K562 (cell line): ENCODE measurements around the gene SART3. TPM values are rescaled to one million over a fixed set of nuclear protein-coding genes. Genes with fewer than 3 reads are reported as not detected.

Source experiments
- ATAC-seq: fragments of 200-7000 bp; cut with Tn5 transposase; 3 replicates; pipeline ENCODE4 v1.9.1; 2020; ENCODE audit warnings: moderate library complexity
- BruUV-seq: library from RNA; stranded (reverse); fragments of 400-500 nt; replicated peaks from 2 replicates; lab custom pipeline; 2021; lab: Mats Ljungman, UMichigan
- CTCF ChIA-PET: fragments of 300-600 bp; formaldehyde crosslinking; extraction: SDS; loops from one replicate; lab custom pipeline; 2021; ENCODE audit warnings: low intra/inter-chr PET ratio; lab: Yijun Ruan, JAX
- POLR2A ChIA-PET: fragments of 300-600, 350-650 bp; sonication (Branson Sonifier 250); formaldehyde crosslinking; extraction: SDS; loops from one replicate; lab custom pipeline; 2021; ENCODE audit warnings: antibody characterized with exemption, inconsistent platforms; lab: Yijun Ruan, JAX
- DNase-seq, 4 experiments: peaks; one replicate each; pipeline versions ENCODE4 v3.0.0 to v3.0.0-alpha.2; 2011 to 2018; ENCODE audit warnings: low spot score in 3 of 4, mixed read lengths in 3 of 4; ENCODE audit errors: extremely low read depth in 1 of 4
- FAIRE-seq: peaks from 2 replicates; lab custom pipeline; 2011; peaks lifted over from hg19 to GRCh38; lab: Jason Lieb, UNC
- H2AFZ ChIP-seq: 2 replicates; pipeline ENCODE4 v1.6.0; 2011; ENCODE audit warnings: low read depth, low read length, control low read depth, inconsistent platforms
- H3K27ac ChIP-seq: fragments of 200-600 bp; 3 replicates; pipeline ENCODE4 v1.8.0; 2011; ENCODE audit warnings: low read depth, mild to moderate bottlenecking, control low read depth, inconsistent platforms, low read length, moderate library complexity, mixed read lengths; ENCODE audit errors: extremely low read depth
- H3K27me3 ChIP-seq, 2 experiments: fragments of 300-600 bp in 1 of 2; 2 replicates in 1 of 2; 3 replicates in 1 of 2; pipeline versions ENCODE4 v1.6.0 to v1.8.0; 2011; ENCODE audit warnings: inconsistent platforms in 2 of 2, low read length in 2 of 2, mild to moderate bottlenecking in 1 of 2, mixed read lengths in 1 of 2, moderate library complexity in 1 of 2; ENCODE audit not compliant: control insufficient read depth in 2 of 2, insufficient read depth in 2 of 2
- H3K36me3 ChIP-seq: fragments of 300-600 bp; 3 replicates; pipeline ENCODE4 v1.8.0; 2011; ENCODE audit warnings: mild to moderate bottlenecking, low read length, inconsistent platforms; ENCODE audit not compliant: control insufficient read depth, insufficient read depth
- H3K4me1 ChIP-seq, 2 experiments: fragments of 200-600 bp in 1 of 2; replicated peaks in 1 of 2; 2 replicates in 1 of 2; 3 replicates in 1 of 2; pipeline versions ENCODE4 v1.5.1 to v1.8.0; 2011; ENCODE audit warnings: inconsistent platforms in 2 of 2, low read length in 2 of 2, mild to moderate bottlenecking in 1 of 2, mixed read lengths in 1 of 2, moderate library complexity in 1 of 2; ENCODE audit not compliant: control insufficient read depth in 2 of 2, insufficient read depth in 2 of 2
- H3K4me2 ChIP-seq: 2 replicates; pipeline ENCODE4 v1.6.1; 2011; ENCODE audit warnings: low read length, control low read depth, inconsistent platforms, mixed read lengths; ENCODE audit not compliant: insufficient read depth
- H3K4me3 ChIP-seq: fragments of 200-600 bp; sonication (generic), shearing (Covaris generic); 2 replicates; pipeline ENCODE4 v1.5.1; 2016; ENCODE audit warnings: control low read depth, inconsistent platforms
- H3K79me2 ChIP-seq: fragments of 200-600 bp; 3 replicates; pipeline ENCODE4 v1.8.0; 2011; ENCODE audit warnings: low read length, inconsistent platforms; ENCODE audit not compliant: control insufficient read depth, insufficient read depth
- H3K9ac ChIP-seq, 2 experiments: 2 replicates each; pipeline versions ENCODE4 v1.6.0 to v1.6.1; 2011; ENCODE audit warnings: low read depth in 2 of 2, low read length in 2 of 2, control low read depth in 1 of 2, inconsistent platforms in 1 of 2, mild to moderate bottlenecking in 1 of 2, mixed read lengths in 1 of 2; ENCODE audit not compliant: insufficient read depth in 1 of 2
- H3K9me1 ChIP-seq: one replicate; pipeline ENCODE4 v1.6.0; 2011; ENCODE audit warnings: inconsistent platforms, mild to moderate bottlenecking, low read length, moderate library complexity; ENCODE audit not compliant: control insufficient read depth, insufficient read depth
- H3K9me3 ChIP-seq: replicated peaks from 2 replicates; pipeline ENCODE4 v1.5.1; 2011; ENCODE audit warnings: low read depth, low read length, inconsistent platforms; ENCODE audit not compliant: control insufficient read depth, insufficient read depth
- H4K20me1 ChIP-seq: replicated peaks from 2 replicates; pipeline ENCODE4 v1.6.1; 2011; ENCODE audit warnings: low read length, inconsistent platforms, mixed read lengths; ENCODE audit not compliant: control insufficient read depth, insufficient read depth
- MYNN ChIP-seq, 2 experiments: sonication (generic); formaldehyde crosslinking in 1 of 2; IDR thresholded peaks; 2 replicates each; pipeline versions ENCODE4 v1.5.0 to v1.6.1; 2016 to 2020; ENCODE audit warnings: antibody characterized with exemption in 1 of 2, missing genetic modification reagents in 1 of 2
- NFIC ChIP-seq: fragments of 450-650 bp; IDR thresholded peaks from 2 replicates; pipeline ENCODE4 v1.6.1; 2017; ENCODE audit warnings: mild to moderate bottlenecking, inconsistent platforms
- POLR2A ChIP-seq: fragments of 450-650 bp; conservative IDR thresholded peaks from 2 replicates; pipeline ENCODE4 v1.6.1; 2016
- SNAPC5 ChIP-seq: fragments of 250-450 bp; sonication (Bioruptor Pico); IDR thresholded peaks from 2 replicates; pipeline ENCODE4 v1.8.0; 2021; ENCODE audit warnings: moderate library complexity, mild to moderate bottlenecking, inconsistent platforms
- WGBS: fragments of 100-300 bp; shearing (Covaris generic); methylation state at CpG from one replicate; pipeline ENCODE4 v1.1.6; 2016; ENCODE audit warnings: low coverage, mixed read lengths; ENCODE audit not compliant: insufficient coverage; ENCODE audit errors: missing lambda C conversion rate; 5-methylcytosine and 5-hydroxymethylcytosine counted together
- in situ Hi-C: fragments of 300-500 bp; cut with MboI; formaldehyde crosslinking; loops from 4 replicates; pipeline ENCODE4 v1.15.0; 2018; ENCODE audit warnings: inconsistent platforms, mixed read lengths
- intact Hi-C: fragments of 100-400 bp; cut with micrococcal nuclease; formaldehyde crosslinking; loops from 2 replicates; pipeline ENCODE4 v1.14.2; 2022
- polyA plus RNA-seq, 8 experiments: library from polyadenylated mRNA; depleted of rRNA in 4 of 8; stranded (reverse) in 5 of 8; unstranded in 3 of 8; fragments of >200 nt; fragmentation: Nextera tagmentation in 2 of 8; fragmentation: Illumina TruSeq in 1 of 8; extraction: Ambion mirVana in 2 of 8; extraction: Trizol in 1 of 8; gene quantifications; 2 replicates each; pipeline versions ENCODE4 v1.2.1 to v1.2.3, GENCODE V29; 2011 to 2014; ENCODE audit warnings: inconsistent platforms in 1 of 8, missing spikeins in 1 of 8
- total RNA-seq, 7 experiments: library from RNA; depleted of rRNA in 6 of 7; stranded (reverse); fragments of >200 nt in 6 of 7; fragmentation: Illumina TruSeq in 2 of 7; extraction: Trizol in 2 of 7; gene quantifications; 2 replicates each; pipeline versions ENCODE4 v1.2.1 to v1.2.3, GENCODE V29; 2011 to 2021; ENCODE audit warnings: low replicate concordance in 1 of 7

SART3 gene
- total and polyA plus RNA-seq, 9 of the 15 experiments (the other 6 are each of a cell fraction or from before 2014, with no cell fraction given): 8.9 to 167 (median 56.7) TPM

DNA sequence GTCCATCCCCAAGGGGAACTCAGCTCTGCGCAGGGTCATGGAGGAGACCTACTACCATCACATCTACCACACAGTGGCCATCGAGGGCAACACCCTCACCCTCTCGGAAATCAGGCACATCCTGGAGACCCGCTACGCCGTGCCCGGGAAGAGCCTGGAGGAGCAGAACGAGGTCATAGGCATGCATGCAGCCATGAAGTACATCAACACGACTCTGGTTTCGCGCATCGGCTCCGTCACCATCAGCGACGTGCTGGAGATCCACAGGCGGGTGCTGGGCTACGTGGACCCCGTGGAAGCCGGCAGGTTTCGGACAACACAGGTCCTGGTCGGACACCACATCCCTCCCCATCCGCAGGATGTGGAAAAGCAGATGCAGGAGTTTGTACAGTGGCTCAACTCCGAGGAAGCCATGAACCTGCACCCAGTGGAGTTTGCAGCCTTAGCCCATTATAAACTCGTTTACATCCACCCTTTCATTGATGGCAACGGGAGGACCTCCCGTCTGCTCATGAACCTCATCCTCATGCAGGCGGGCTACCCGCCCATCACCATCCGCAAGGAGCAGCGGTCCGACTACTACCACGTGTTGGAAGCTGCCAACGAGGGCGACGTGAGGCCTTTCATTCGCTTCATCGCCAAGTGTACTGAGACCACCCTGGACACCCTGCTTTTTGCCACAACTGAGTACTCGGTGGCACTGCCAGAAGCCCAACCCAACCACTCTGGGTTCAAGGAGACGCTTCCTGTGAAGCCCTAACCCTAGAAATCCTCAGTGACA, 42.1 kb downstream of the SART3 start (continued):
- TF ChIP-seq MYNN (IDR thresholded peaks at IDR 0.05) (peak; percentile 68; the same call in 1 of the 2 replicates), MYNN (CRISPR knock-in tag; IDR thresholded peaks at IDR 0.05) (no peak)

DNA sequence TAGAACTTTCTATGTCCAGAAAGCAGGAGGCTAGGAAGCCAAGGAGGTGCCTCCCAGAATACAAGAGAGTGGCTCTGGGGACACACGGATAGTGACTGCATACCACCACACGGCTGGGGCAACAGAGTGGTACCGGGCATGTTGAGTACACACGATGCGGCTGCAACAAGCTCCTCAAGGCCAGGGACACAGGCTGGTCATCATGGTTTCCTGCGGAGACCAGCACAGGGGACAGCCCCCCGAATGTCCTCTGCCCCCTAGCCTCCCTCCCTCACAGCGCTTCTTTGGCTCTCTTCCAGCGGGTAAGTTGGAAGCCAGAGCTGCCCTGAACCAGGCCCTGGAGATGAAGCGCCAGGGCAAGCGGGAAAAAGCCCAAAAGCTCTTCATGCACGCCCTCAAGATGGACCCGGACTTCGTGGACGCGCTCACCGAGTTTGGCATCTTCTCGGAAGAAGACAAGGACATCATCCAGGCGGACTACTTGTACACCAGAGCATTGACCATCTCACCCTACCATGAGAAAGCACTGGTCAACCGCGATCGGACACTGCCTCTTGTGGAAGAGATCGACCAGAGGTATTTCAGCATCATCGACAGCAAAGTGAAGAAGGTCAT, 42.8 kb downstream of the SART3 start:
- Histone ChIP-seq H3K9me3 (no peaks in the 10 kb centered on the region), H3K9me1 (no peaks in the 10 kb centered on the region), H3K4me3 (no peak overlapping the region), H3K4me1 (peaks cover 8 to 23% of the 10 kb centered on the region in 2 experiments; a peak in 4 of 5 replicates), H3K27ac (no peak overlapping the region), H3K9ac (no peak overlapping the region), H3K79me2 (peaks cover 8% of the 10 kb centered on the region), H3K27me3 (no peaks in the 10 kb centered on the region), H3K36me3 (peaks cover 60% of the 10 kb centered on the region), H2AFZ (no peak overlapping the region), H4K20me1 (0 out of 2 replicates have a peak, but pooled peaks cover 2% of the 10 kb centered on the region), H3K4me2 (no peak overlapping the region)
- POLR2A ChIA-PET: interaction anchor here (0.6 to 3.7 kb wide), 4 partner anchors 9 to 304 kb away, joined by 3 to 15 read pairs (median 6); no protein-coding TSS in a partner anchor
- in situ Hi-C loops: no loop called here
- no peak for DNase-seq
- intact Hi-C loops: no loop called here
- TF ChIP-seq SNAPC5 (CRISPR knock-in tag) (no peak), NFIC (peak; percentile 35; the same call in 1 of the 2 replicates), POLR2A (peak; percentile 38; the same call in 1 of the 2 replicates)
- BruUV-seq: no TSS peak
- 95% methylated on average over 24 of the region's 24 CpGs for WGBS
- CTCF ChIA-PET: no interaction called here
- no peak for ATAC-seq
- FAIRE-seq: no peak
